ENCODE measurements around the gene IPMK.

Gene IPMK

GRCh38 chr10:58152673-58153263 is 114.9 kb downstream of the IPMK start:
- no peak overlapping the region for H2BK15ac ChIP-seq (ENCODE audit: low read length)
- H3K27me3 ChIP-seq (ENCODE audit: control insufficient read depth in 3 of 3, insufficient read depth in 3 of 3, low read depth in 1 of 3, low read length in 3 of 3), result no peaks in the 10 kb centered on the region
- no peak overlapping the region for H3K23ac ChIP-seq (ENCODE audit: low read depth, low read length, poor library complexity)
- no peak overlapping the region for H2BK120ac ChIP-seq (ENCODE audit: low read depth, low read length)
- H3K4me3 ChIP-seq (ENCODE audit: low read length in 2 of 2), result no peak overlapping the region
- no peak overlapping the region for H3K27ac ChIP-seq (replicated peaks; ENCODE audit: low read length)
- H3K4ac ChIP-seq (ENCODE audit: low read length), result no peak overlapping the region
- H4K91ac ChIP-seq (ENCODE audit: low read depth, low read length, poor library complexity), result no peak overlapping the region
- no peak overlapping the region for H3K4me2 ChIP-seq (ENCODE audit: insufficient read depth, low read length, poor library complexity, severe bottlenecking)
- H3K9me3 ChIP-seq (replicated peaks in 1 of 2; ENCODE audit: control insufficient read depth in 2 of 2, insufficient read depth in 1 of 2, low read depth in 1 of 2, low read length in 2 of 2), result no peaks in the 10 kb centered on the region
- H2BK12ac ChIP-seq (ENCODE audit: low read length), result no peak overlapping the region
- H2AK5ac ChIP-seq (ENCODE audit: low read depth, low read length), result no peak overlapping the region
- no peaks in the 10 kb centered on the region for H3K4me1 ChIP-seq (ENCODE audit: control insufficient read depth in 2 of 2, insufficient read depth in 1 of 2, low read depth in 1 of 2, low read length in 2 of 2)
- H3K18ac ChIP-seq (ENCODE audit: low read length), result no peak overlapping the region
- H3K14ac ChIP-seq (ENCODE audit: low read length), result no peak overlapping the region
- H3K9ac ChIP-seq (ENCODE audit: low read depth, low read length, poor library complexity), result no peak overlapping the region
- peak; percentile 39 for DNase-seq (ENCODE audit: low spot score)
- no peaks in the 10 kb centered on the region for H3K36me3 ChIP-seq (replicated peaks in 1 of 2; ENCODE audit: control insufficient read depth in 2 of 2, insufficient read depth in 2 of 2, low read length in 2 of 2)
- no peaks in the 10 kb centered on the region for H3K79me1 ChIP-seq (ENCODE audit: low read depth, low read length)
- no CpG with 5 or more reads among the region's 8 CpGs for WGBS, 2 donors (ENCODE audit: extremely low coverage in 2 of 2, insufficient read length in 2 of 2, insufficient replicate concordance in 1 of 2)
- H4K8ac ChIP-seq (ENCODE audit: low read depth, low read length), result no peak overlapping the region
- H2AFZ ChIP-seq (ENCODE audit: low read length), result no peak overlapping the region
- no peak overlapping the region for H2BK5ac ChIP-seq (ENCODE audit: low read length)

- H2BK120ac ChIP-seq (ENCODE audit: low read depth, low read length), result no peak overlapping the region
- no peaks in the 10 kb centered on the region for H3K27me3 ChIP-seq (ENCODE audit: control insufficient read depth in 3 of 3, insufficient read depth in 3 of 3, low read depth in 1 of 3, low read length in 3 of 3)
- H3K4me1 ChIP-seq (ENCODE audit: control insufficient read depth in 2 of 2, insufficient read depth in 1 of 2, low read depth in 1 of 2, low read length in 2 of 2), result no peaks in the 10 kb centered on the region
- H4K8ac ChIP-seq (ENCODE audit: low read depth, low read length), result no peak overlapping the region
- WGBS, 2 donors (ENCODE audit: extremely low coverage in 2 of 2, insufficient read length in 2 of 2, insufficient replicate concordance in 1 of 2), result no CpG with 5 or more reads among the region's 1 CpG
- no peaks in the 10 kb centered on the region for H3K36me3 ChIP-seq (replicated peaks in 1 of 2; ENCODE audit: control insufficient read depth in 2 of 2, insufficient read depth in 2 of 2, low read length in 2 of 2)
- H3K14ac ChIP-seq (ENCODE audit: low read length), result no peak overlapping the region
- H3K18ac ChIP-seq (ENCODE audit: low read length), result no peak overlapping the region
- H2AFZ ChIP-seq (ENCODE audit: low read length), result no peak overlapping the region
- H3K79me1 ChIP-seq (ENCODE audit: low read depth, low read length), result no peaks in the 10 kb centered on the region
- H2AK5ac ChIP-seq (ENCODE audit: low read depth, low read length), result no peak overlapping the region
- no peak overlapping the region for H3K4me2 ChIP-seq (ENCODE audit: insufficient read depth, low read length, poor library complexity, severe bottlenecking)
- no peak overlapping the region for H2BK5ac ChIP-seq (ENCODE audit: low read length)
- H3K23ac ChIP-seq (ENCODE audit: low read depth, low read length, poor library complexity), result no peak overlapping the region
- H3K9me3 ChIP-seq (replicated peaks in 1 of 2; ENCODE audit: control insufficient read depth in 2 of 2, insufficient read depth in 1 of 2, low read depth in 1 of 2, low read length in 2 of 2), result no peaks in the 10 kb centered on the region
- no peak for DNase-seq (ENCODE audit: low spot score)
- no peak overlapping the region for H4K91ac ChIP-seq (ENCODE audit: low read depth, low read length, poor library complexity)
- H3K9ac ChIP-seq (ENCODE audit: low read depth, low read length, poor library complexity), result no peak overlapping the region
- no peak overlapping the region for H3K4ac ChIP-seq (ENCODE audit: low read length)
- no peak overlapping the region for H3K27ac ChIP-seq (replicated peaks; ENCODE audit: low read length)
- no peak overlapping the region for H2BK15ac ChIP-seq (ENCODE audit: low read length)
- no peak overlapping the region for H3K4me3 ChIP-seq (ENCODE audit: low read length in 2 of 2)
- H2BK12ac ChIP-seq (ENCODE audit: low read length), result no peak overlapping the region
These were observed 117.4 kb downstream of the IPMK start for GRCh38 chr10:58150290-58150689.

GRCh38 chr10:58143944-58144343 is 123.8 kb downstream of the IPMK start:
- Histone ChIP-seq H3K23ac (ENCODE audit: low read depth, low read length, poor library complexity) (no peak overlapping the region), H2AK5ac (ENCODE audit: low read depth, low read length) (no peak overlapping the region), H2BK12ac (ENCODE audit: low read length) (no peak overlapping the region), H2BK5ac (ENCODE audit: low read length) (no peak overlapping the region), H4K91ac (ENCODE audit: low read depth, low read length, poor library complexity) (no peak overlapping the region), H3K36me3 (replicated peaks in 1 of 2; ENCODE audit: control insufficient read depth in 2 of 2, insufficient read depth in 2 of 2, low read length in 2 of 2) (no peaks in the 10 kb centered on the region), H3K9me3 (replicated peaks in 1 of 2; ENCODE audit: control insufficient read depth in 2 of 2, insufficient read depth in 1 of 2, low read depth in 1 of 2, low read length in 2 of 2) (no peaks in the 10 kb centered on the region), H3K4me1 (ENCODE audit: control insufficient read depth in 2 of 2, insufficient read depth in 1 of 2, low read depth in 1 of 2, low read length in 2 of 2) (no peaks in the 10 kb centered on the region), H2BK15ac (ENCODE audit: low read length) (no peak overlapping the region), H3K18ac (ENCODE audit: low read length) (no peak overlapping the region), H3K4me2 (ENCODE audit: insufficient read depth, low read length, poor library complexity, severe bottlenecking) (no peak overlapping the region), H3K79me1 (ENCODE audit: low read depth, low read length) (no peaks in the 10 kb centered on the region), H2BK120ac (ENCODE audit: low read depth, low read length) (no peak overlapping the region), H4K8ac (ENCODE audit: low read depth, low read length) (no peak overlapping the region), H3K4ac (ENCODE audit: low read length) (no peak overlapping the region), H3K27me3 (ENCODE audit: control insufficient read depth in 3 of 3, insufficient read depth in 3 of 3, low read depth in 1 of 3, low read length in 3 of 3) (no peaks in the 10 kb centered on the region), H3K14ac (ENCODE audit: low read length) (no peak overlapping the region), H3K4me3 (ENCODE audit: low read length in 2 of 2) (no peak overlapping the region), H3K9ac (ENCODE audit: low read depth, low read length, poor library complexity) (no peak overlapping the region), H2AFZ (ENCODE audit: low read length) (no peak overlapping the region), H3K27ac (replicated peaks; ENCODE audit: low read length) (no peak overlapping the region)
- no peak for DNase-seq (ENCODE audit: low spot score)
